ENCODE data around the gene SOS1.
"Not testable (repeated sequence)": the region's sequence is repeated elsewhere in the genome, so short reads cannot be mapped to it uniquely, and the experiment has no call there.

SOS1 gene

DNA sequence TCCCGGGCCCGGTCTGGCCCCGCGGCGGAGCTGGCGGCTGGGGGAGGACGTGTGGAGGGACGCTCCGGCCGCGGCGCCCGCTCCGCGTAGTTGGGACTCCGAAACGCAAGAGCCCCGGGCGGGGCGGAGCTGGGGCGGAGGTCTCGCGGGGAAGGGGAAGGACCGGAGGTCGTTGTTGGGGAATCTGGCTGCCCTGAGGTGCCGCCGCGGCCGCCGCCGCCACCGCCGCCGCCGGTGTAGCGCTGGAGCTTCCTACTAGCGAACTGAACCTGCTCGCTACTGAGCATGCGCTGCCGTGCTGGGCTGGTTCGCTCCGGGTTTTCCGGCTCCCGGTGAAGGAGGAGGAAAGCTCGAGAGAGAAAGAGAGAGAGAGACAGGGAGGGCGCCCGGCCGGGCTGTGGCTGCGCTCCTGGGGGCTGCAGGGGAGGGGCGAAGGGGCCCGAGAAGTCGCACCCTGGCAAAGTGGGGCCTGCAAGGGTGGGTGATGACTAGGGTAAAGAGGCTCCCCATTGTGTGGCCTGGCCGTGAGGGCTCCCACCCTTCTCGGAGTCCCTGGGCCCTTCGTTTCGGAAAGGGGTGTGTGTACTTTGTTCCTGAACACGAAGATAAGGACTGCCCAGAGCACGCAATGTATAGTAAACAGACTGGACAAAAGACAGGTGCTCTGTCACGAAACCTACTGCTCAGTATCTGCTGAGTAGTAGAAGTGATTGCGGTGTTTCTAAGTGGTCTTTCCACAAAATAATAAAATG is at the start of gene SOS1:
TSS of gene SOS1 (minus strand) at position 281 of the 752 bp plus-strand sequence. CDS start 629 bp downstream, outside the sequence.
- DNase-seq: peak; percentile 94
- peaks cover 52% of the 10 kb centered on the region for H3K36me3 Mint-ChIP-seq (ENCODE audit: low read depth)
- peak within 1 kb of the TSS; percentile 87 for H3K4me3 Mint-ChIP-seq
- H3K27ac Mint-ChIP-seq: peak within 1 kb of the TSS; percentile 96
- peaks cover 65% of the 10 kb centered on the region for H3K4me1 Mint-ChIP-seq (ENCODE audit: low read depth)
- H3K27me3 Mint-ChIP-seq: no peaks in the 10 kb centered on the region
- no peaks in the 10 kb centered on the region for H3K9me3 Mint-ChIP-seq

DNA sequence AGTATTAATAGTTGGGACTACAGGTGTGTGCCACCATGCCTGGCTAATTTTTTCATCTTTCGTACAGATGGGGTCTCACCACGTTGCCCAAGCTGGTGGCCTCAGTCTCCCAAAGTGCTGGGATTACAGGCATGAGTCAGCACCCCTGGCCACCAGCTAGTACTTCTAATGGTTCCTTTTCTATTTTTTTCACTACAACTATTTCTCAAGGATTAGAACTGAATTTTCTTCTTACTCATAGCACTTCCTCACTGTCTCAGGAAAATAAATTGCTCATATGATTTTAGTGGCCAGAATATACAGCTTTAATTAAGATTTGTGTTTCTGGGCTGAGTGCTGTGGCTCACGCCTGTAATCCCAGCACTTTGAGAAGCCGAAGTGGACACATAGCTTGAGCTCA is 43.2 kb upstream of the SOS1 start:
- DNase-seq: no peak
- Mint-ChIP-seq H3K4me1 (ENCODE audit: low read depth) (peaks cover 6% of the 10 kb centered on the region), H3K36me3 (ENCODE audit: low read depth) (no peaks in the 10 kb centered on the region), H3K9me3 (no peaks in the 10 kb centered on the region), H3K27me3 (no peaks in the 10 kb centered on the region), H3K27ac (no peak overlapping the region), H3K4me3 (no peak overlapping the region)

DNA sequence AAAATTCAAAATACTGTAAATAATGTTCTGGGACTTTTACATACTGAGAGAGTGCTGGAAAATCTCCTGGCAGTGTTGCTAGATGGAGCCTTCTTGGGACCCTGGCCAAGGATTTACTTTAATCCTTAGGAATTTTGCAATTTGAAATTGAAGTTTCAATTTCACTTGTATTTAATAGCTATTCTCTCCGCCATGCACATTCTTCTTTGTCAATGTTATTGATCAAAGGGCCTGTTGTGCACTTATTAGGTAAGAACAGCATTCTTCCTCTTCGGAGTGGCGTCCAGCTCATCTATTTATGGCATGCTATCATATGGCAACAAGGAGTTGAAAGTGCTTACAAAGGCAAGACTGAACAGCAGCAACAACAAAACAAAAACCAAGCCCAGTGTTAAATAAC is 40.1 kb upstream of the SOS1 start:
- no peaks in the 10 kb centered on the region for H3K9me3 Mint-ChIP-seq
- H3K4me1 Mint-ChIP-seq (ENCODE audit: low read depth): no peaks in the 10 kb centered on the region
- H3K4me3 Mint-ChIP-seq: no peak overlapping the region
- no peak for DNase-seq
- H3K27ac Mint-ChIP-seq: no peak overlapping the region
- H3K27me3 Mint-ChIP-seq: no peaks in the 10 kb centered on the region
- no peaks in the 10 kb centered on the region for H3K36me3 Mint-ChIP-seq (ENCODE audit: low read depth)

DNA sequence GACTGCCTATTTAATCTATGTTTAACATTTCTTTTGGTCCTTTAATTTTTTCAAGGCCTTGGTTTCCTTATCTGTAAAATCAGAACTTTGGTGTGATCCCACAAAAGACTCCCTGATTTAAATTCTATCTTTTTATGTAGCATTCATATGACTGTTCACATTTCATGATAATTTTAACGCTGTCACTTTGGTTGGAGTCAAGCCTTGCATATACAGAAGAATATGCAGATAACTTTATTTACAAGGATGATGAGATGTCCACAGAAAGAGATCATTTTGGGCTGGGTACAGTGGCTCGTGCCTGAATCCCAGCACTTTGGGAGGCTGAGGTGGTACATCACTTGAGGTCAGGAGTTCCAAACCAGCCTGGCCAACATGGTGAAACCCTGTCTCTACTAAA is 38.4 kb upstream of the SOS1 start:
- H3K36me3 Mint-ChIP-seq (ENCODE audit: low read depth): no peaks in the 10 kb centered on the region
- no peak overlapping the region for H3K4me3 Mint-ChIP-seq
- H3K27me3 Mint-ChIP-seq: no peaks in the 10 kb centered on the region
- no peak overlapping the region for H3K27ac Mint-ChIP-seq
- no peaks in the 10 kb centered on the region for H3K9me3 Mint-ChIP-seq
- no peaks in the 10 kb centered on the region for H3K4me1 Mint-ChIP-seq (ENCODE audit: low read depth)
- DNase-seq: no peak

DNA sequence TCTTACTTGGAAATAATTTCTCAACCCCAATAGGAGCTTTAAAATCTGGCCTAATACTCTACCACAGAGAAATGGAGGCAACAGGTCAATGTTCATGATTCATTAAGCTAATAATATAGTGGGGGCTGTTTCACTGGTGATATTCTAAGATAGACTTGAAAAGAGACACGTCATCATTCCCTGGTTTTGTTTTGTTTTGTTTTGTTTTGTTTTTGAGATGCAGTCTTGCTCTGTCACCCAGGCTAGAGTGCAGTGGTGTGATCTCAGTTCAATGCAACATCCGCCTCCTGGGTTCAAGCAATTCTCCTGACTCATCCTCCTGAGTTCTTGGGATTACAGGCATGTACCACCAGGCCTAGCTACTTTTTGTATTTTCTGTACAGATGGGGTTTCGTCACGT is 37.5 kb upstream of the SOS1 start:
- H3K36me3 Mint-ChIP-seq (ENCODE audit: low read depth): no peaks in the 10 kb centered on the region
- H3K27ac Mint-ChIP-seq: no peak overlapping the region
- no peaks in the 10 kb centered on the region for H3K9me3 Mint-ChIP-seq
- H3K4me1 Mint-ChIP-seq (ENCODE audit: low read depth): no peaks in the 10 kb centered on the region
- no peak for DNase-seq
- H3K27me3 Mint-ChIP-seq: no peaks in the 10 kb centered on the region
- no peak overlapping the region for H3K4me3 Mint-ChIP-seq

DNA sequence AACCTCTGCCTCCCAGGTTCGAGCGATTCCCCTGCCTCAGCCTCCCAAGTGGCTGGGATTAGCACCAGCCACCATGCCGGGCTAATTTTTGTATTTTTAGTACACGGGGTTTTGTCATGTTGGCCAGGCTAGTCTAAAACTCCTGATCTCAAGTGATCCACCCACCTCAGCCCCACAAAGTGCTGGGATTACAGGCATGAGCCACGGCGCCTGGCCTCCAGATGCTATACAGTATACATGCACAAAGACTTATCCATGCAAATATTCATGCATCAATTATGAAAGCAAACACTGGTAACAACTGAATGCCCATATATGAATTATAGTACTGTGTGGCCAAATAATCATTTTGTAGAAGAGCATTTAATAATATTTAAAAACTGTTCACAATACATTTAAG is 36.0 kb upstream of the SOS1 start:
- no peaks in the 10 kb centered on the region for H3K9me3 Mint-ChIP-seq
- no peaks in the 10 kb centered on the region for H3K27me3 Mint-ChIP-seq

DNA sequence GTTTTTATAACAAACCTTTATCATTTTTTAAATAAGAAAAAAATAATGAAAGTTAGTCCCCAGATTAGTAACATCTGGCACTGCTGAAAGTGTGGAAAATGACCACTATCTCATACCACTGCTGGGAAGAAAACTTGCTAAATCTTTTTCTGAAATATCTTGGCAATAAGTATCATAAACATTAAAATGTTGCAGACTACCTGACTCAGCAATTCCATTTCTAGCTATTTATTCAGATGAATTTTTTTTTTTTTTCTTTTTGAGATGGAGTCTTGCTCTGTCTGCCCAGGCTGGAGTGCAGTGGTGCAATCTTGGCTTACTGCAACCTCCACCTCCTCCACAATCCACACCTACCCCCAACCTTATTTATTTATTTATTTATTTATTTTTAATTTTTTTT is 35.3 kb upstream of the SOS1 start:
- no peak for DNase-seq
- H3K36me3 Mint-ChIP-seq (ENCODE audit: low read depth): no peaks in the 10 kb centered on the region
- H3K9me3 Mint-ChIP-seq: no peaks in the 10 kb centered on the region
- H3K27ac Mint-ChIP-seq: no peak overlapping the region
- H3K27me3 Mint-ChIP-seq: no peaks in the 10 kb centered on the region
- H3K4me1 Mint-ChIP-seq (ENCODE audit: low read depth): no peaks in the 10 kb centered on the region
- H3K4me3 Mint-ChIP-seq: no peak overlapping the region

More for the DNA sequence above, 36.0 kb upstream of the SOS1 start:
- no peak overlapping the region for H3K27ac Mint-ChIP-seq
- no peaks in the 10 kb centered on the region for H3K4me1 Mint-ChIP-seq (ENCODE audit: low read depth)
- no peak overlapping the region for H3K4me3 Mint-ChIP-seq
- H3K36me3 Mint-ChIP-seq (ENCODE audit: low read depth): no peaks in the 10 kb centered on the region
- DNase-seq: no peak

DNA sequence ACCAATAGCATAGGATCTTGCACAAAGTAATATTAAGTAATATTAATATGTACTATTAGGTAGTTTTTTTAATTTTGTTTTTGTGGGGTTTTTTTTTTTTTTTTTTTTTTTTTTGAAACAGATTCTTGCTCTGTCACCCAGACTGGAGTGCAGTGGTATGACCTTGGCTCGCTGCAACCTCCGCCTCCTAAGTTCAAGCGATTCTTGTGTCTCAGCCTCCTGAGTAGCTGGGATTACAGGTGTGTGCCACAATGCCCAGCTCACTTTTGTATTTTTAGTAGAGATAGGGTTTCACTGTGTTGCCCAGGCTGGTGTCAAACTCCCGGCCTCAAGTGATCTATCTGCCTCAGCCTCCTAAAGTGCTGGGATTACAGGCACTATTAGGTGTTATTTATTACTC is 34.7 kb upstream of the SOS1 start:
- H3K4me1 Mint-ChIP-seq (ENCODE audit: low read depth); H3K36me3 Mint-ChIP-seq (ENCODE audit: low read depth); H3K9me3 Mint-ChIP-seq; H3K4me3 Mint-ChIP-seq; H3K27me3 Mint-ChIP-seq; DNase-seq; H3K27ac Mint-ChIP-seq: not testable (repeated sequence)

DNA sequence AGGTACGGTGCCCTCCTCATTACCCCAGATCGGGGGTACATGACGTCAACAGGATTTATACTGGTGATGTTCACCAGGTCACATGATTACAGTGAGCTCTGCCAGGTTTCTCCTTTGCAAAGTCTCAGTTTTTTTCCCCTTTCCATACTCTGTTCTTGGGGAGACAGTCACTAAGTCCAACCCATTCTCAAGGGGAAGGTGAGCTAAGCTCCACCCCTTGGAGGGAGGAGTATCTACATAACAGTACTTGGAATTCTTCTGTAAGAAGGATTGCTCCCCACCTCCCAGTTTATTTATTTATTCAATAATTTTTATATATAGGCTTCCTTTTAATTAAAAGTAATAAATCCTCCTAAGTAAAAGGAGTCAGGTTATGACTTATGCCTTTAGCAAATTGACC is 34.1 kb upstream of the SOS1 start:
- Mint-ChIP-seq H3K4me1 (ENCODE audit: low read depth) (no peaks in the 10 kb centered on the region), H3K9me3 (no peaks in the 10 kb centered on the region), H3K27me3 (no peaks in the 10 kb centered on the region), H3K36me3 (ENCODE audit: low read depth) (no peaks in the 10 kb centered on the region), H3K27ac (no peak overlapping the region), H3K4me3 (no peak overlapping the region)
- no peak for DNase-seq

DNA sequence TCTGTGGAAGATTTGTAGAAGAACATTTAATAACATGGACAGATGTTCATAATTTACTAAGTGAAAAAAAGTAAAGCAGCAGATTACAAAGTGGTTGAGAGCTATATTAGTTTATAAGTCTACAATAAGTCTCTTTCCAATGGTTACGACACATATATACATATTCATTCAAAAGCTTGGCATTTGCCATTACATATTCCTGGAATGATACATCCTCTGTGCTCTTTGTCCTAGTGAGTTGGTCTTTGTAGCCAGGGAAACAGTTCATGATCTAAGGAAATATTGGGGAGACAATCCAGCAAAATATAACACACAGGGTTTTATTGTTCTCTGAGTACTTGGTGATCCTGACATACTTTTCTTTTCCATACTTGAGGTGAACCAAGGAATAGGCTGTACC is 32.5 kb upstream of the SOS1 start:
- H3K9me3 Mint-ChIP-seq: no peaks in the 10 kb centered on the region
- H3K27me3 Mint-ChIP-seq: no peaks in the 10 kb centered on the region
- DNase-seq: no peak
- no peak overlapping the region for H3K27ac Mint-ChIP-seq
- no peaks in the 10 kb centered on the region for H3K36me3 Mint-ChIP-seq (ENCODE audit: low read depth)
- no peak overlapping the region for H3K4me3 Mint-ChIP-seq
- H3K4me1 Mint-ChIP-seq (ENCODE audit: low read depth): no peaks in the 10 kb centered on the region

DNA sequence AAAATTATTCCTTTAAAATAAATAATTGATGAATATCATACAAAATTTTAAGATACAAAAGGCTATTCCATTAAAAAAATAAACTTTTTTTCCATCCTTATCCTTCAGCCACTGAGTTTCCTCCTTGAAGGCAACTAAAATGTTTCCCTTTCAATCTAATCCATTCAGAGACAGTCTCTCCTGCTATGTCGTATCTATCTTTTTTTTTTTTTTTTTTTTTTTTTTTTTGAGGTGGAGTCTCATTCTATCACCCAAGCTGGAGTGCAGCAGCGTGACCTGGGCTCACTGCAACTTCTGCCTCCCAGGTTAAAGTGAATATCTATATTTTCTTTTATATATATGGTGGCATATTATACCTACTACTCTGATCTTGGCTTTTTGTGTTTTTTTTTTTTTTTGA is 31.7 kb upstream of the SOS1 start:
- Mint-ChIP-seq H3K36me3 (ENCODE audit: low read depth) (no peaks in the 10 kb centered on the region), H3K4me1 (ENCODE audit: low read depth) (no peaks in the 10 kb centered on the region), H3K27ac (no peak overlapping the region), H3K9me3 (no peaks in the 10 kb centered on the region), H3K4me3 (no peak overlapping the region), H3K27me3 (no peaks in the 10 kb centered on the region)
- DNase-seq: no peak

DNA sequence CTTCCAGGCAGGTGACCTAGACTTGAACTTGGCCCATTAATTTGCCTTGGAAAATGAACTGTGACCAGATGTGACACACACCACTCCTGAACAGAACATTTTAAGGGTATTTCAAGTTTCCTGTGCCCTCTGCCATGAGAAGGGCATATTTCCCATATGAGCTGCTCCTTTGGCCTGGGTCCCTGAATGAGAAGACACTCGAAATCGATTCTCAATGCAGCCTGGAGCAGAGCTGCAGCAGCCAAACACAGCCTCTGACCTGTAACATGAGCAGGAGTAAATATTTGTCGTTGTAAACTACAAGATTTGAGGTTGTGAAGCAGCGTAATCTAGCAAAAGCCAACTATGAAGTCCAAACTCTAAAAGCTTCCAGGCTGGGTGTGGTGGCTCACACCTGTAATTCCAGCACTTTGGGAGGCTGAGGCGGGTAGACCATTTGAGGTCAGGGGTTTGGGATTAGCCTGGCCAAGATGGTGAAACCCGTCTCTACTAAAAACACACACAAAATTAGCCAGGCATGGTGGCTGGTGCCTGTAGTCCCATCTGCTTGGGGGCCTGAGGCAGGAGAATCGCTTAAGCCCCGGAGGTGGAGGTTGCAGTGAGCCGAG is 30.1 kb upstream of the SOS1 start:
- H3K9me3 Mint-ChIP-seq: no peaks in the 10 kb centered on the region
- H3K4me1 Mint-ChIP-seq (ENCODE audit: low read depth): no peaks in the 10 kb centered on the region
- H3K4me3 Mint-ChIP-seq: no peak overlapping the region
- H3K27me3 Mint-ChIP-seq: no peaks in the 10 kb centered on the region
- H3K27ac Mint-ChIP-seq: no peak overlapping the region
- no peak for DNase-seq
- no peaks in the 10 kb centered on the region for H3K36me3 Mint-ChIP-seq (ENCODE audit: low read depth)

DNA sequence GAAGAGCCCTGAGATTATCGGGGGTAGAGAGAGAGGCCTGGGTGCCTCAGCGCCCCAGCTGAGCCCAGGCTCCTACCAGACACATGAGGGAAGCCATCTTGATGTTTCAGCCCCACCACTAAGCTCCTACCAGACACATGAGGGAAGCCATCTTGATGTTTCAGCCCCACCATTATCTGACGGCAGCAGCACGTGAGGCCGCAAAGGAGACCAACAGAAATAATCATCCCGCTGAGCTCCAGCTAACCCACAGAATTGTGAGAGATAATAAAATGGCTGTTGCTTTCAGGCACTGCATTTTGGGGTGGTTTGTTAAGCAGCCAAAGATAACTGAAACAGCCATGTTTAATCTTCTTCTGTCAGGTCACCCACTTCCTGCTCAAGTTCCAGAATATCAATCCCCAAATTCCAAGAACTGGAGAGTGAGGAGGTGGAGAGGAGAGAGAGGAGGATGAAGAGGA is 29.3 kb upstream of the SOS1 start:
- no peak overlapping the region for H3K27ac Mint-ChIP-seq
- DNase-seq: no peak
- H3K4me1 Mint-ChIP-seq (ENCODE audit: low read depth): no peaks in the 10 kb centered on the region
- no peaks in the 10 kb centered on the region for H3K27me3 Mint-ChIP-seq
- no peak overlapping the region for H3K4me3 Mint-ChIP-seq
- no peaks in the 10 kb centered on the region for H3K9me3 Mint-ChIP-seq
- no peaks in the 10 kb centered on the region for H3K36me3 Mint-ChIP-seq (ENCODE audit: low read depth)

DNA sequence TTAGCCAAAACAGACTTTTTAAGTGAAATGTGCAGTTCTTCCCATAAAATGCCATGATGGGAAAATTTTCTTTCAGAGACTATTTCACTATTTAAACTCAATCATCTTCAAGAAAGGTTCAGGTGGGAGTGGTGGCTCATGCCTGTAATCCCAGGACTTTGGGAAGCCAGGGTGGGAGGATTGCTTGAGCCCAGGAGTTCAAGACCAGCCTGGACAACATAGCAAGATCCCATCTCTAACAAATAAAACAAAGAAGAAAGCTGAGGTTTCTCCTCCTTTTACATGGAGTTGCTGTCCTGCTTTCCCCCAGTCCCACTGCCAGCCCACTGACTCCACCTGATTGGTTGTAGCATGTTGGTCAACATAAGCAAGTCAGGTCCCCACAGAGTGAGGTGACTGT is 25.8 kb upstream of the SOS1 start:
- Mint-ChIP-seq H3K4me3 (no peak overlapping the region), H3K27ac (no peak overlapping the region), H3K36me3 (ENCODE audit: low read depth) (no peaks in the 10 kb centered on the region), H3K9me3 (no peaks in the 10 kb centered on the region), H3K27me3 (no peaks in the 10 kb centered on the region), H3K4me1 (ENCODE audit: low read depth) (peaks cover 8% of the 10 kb centered on the region)
- no peak for DNase-seq

DNA sequence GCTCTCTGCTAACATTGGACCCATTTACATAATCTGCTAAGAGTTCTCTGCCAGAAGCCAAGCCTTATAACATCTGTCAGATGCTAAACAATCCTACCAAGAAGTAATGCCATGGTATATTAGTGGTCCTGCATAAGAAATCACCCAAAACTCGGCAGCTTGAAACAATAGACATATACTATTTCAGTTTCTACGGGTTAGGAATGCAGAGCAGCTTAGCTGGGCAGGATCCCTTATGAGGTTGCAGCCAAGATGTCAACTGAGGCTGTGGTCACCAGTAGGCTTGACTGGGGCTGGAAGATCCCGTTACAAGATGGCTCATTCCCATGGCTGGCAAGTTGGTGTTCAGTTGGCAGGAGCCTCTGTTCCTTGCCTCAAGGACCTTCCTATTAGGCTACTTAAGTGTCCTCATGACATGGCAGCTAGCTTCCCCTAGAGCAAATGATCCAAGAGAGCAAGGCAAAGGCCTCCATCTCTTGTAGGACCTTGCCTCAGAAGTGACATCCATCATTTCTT is 25.1 kb upstream of the SOS1 start:
- peaks cover 11% of the 10 kb centered on the region for H3K4me1 Mint-ChIP-seq (ENCODE audit: low read depth)
- H3K36me3 Mint-ChIP-seq (ENCODE audit: low read depth): no peaks in the 10 kb centered on the region
- no peak for DNase-seq

More for the DNA sequence above, 25.1 kb upstream of the SOS1 start:
- Mint-ChIP-seq H3K4me3 (no peak overlapping the region), H3K27ac (no peak overlapping the region), H3K9me3 (no peaks in the 10 kb centered on the region), H3K27me3 (no peaks in the 10 kb centered on the region)

All from activated T-cell treated with anti-CD3 and anti-CD28 coated beads, Interleukin-2, amount 50 U/mL, for 24 hours (primary cell).